HG03097 (cell line): Measurements from ENCODE around the gene CTNNA3.
"Not testable (repeated sequence)": the region's sequence is repeated elsewhere in the genome, so short reads cannot be mapped to it uniquely, and the experiment has no call there.

Source experiments
- ATAC-seq: cut with Tn5 transposase; IDR thresholded peaks from one replicate; pipeline ENCODE4 v1.9.1; 2021; ENCODE audit not compliant: unreplicated experiment, low FRiP score

The CTNNA3 gene

DNA sequence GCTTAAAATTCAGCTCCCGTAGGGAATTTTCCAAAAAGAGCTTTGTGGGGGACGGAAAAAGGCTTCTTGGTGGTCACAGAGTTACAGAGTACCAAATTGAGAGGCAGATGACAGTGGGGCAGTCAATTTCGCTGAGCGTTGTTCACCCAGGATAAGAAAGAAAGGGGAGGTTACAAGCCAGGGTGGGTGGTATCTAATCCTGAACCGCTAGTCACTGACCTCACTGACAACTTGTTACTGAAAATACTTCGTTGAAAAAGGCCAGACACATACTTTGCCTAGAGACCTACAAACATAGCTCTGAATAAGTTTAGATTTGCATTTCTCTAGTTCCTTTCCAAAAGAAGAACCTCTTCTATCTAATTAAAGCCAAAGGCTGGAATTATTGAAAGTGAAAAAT is at the start of gene CTNNA3:
TSS of gene CTNNA3 (minus strand) at position 167 of the 400 bp plus-strand sequence.
- ATAC-seq, result no peak

DNA sequence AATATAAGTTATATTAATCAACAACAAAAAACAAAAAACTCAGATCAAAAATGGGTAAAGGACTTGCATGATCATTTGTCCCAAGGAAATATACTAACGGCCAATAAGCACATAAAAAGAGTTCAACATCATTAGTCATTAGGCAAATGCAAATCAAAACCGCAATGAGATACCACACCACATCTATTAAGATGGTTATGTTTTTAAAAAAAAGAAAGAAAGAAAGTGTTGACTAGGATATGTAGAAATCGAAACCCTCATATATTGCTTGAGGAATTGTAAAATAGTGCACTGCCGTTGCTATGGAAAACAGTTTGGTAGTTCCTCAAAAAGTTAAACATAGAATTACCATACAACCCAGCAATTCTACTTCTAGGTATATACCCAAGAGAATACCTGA is 39.4 kb upstream of the CTNNA3 start:
- ATAC-seq, result no peak

DNA sequence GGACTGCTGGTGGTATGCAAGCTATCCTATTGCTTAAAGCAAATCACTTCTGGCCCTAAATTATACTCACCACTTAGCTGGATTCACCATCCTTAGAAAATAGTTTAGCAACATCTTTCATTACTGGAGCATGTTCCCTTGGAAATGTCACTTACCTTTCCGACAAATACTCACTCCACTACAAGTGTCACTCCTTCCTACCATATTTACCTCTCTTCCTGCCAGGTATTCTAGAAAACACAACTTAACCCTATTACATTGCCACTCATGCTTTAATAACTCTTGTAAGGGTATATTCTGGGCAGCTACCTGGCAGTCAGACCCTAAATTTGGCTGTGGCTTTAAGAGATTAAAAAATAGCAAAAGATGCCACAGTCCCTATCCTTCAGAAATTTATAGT is 37.5 kb upstream of the CTNNA3 start:
- no peak for ATAC-seq

DNA sequence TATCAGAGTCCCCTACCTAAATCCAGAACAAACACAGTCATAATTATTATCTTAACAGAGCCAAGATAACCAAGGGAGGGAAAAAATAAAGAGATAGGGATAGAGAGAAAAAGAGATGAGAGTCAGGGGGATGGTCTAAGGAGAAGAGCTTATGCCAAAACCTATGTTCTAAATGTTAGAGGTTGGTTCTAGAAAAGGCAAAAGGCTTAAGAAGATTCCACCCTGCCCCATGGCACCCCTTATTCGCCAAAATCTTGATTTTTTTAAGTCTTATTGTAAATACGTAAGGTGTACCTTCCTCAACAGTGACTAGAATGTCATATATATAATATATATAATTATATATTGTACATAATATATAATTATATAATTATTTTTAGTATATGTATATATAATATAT is 29.6 kb upstream of the CTNNA3 start:
- no peak for ATAC-seq

DNA sequence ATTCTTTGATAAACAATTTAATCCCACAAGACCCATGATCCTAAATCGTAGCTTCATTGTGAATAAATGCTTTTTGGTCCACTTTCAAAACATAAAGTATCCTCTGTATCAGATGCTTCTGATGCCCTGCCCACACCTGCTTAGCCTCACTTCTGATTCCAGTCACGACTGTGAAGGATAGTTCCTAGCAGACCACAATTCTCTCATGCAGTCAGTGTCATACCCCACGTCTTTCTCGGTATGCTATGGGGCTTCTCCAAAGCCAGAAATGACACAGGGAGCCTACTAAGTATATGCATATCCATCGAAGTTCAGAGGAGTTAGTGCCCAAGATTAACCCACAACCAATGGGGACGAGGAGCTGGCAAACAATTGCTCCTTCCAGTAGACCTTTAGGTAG is 27.6 kb upstream of the CTNNA3 start:
- no peak for ATAC-seq

DNA sequence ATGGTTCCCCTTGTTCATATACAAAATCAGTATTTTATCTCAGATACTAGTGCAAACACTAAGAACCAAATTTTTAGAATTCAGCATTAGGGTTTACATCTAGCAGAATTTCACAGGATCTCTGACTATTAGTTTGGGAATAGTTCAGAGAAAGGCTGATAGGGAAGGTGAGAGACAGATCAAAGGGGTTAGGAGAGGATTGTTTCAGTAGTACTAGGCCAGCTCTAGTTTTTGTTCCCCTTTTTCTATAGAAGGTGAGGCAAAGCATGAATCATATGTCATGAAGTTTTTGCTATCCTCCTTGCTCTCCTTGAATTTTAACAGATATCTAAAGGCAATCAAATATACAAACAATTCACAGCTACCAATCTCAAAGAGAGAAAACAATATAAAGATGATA is 26.1 kb upstream of the CTNNA3 start:
- no peak for ATAC-seq

DNA sequence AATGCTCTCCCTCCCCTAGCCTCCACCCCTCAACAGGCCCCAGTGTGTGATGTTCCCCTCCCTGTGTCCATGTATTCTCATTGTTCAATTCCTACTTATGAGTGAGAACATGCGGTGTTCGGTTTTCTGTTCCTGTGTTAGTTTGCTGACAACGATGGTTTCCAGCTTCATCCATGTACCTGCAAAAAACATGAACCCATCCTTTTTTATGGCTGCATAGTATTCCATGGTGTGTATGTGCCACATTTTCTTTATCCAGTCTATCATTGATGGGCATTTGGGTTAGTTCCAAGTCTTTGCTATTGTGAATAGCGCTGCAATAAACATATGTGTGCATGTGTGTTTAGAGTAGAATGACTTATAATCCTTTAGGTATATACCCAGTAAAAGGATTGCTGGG is 20.5 kb upstream of the CTNNA3 start:
- ATAC-seq, result not testable (repeated sequence)

DNA sequence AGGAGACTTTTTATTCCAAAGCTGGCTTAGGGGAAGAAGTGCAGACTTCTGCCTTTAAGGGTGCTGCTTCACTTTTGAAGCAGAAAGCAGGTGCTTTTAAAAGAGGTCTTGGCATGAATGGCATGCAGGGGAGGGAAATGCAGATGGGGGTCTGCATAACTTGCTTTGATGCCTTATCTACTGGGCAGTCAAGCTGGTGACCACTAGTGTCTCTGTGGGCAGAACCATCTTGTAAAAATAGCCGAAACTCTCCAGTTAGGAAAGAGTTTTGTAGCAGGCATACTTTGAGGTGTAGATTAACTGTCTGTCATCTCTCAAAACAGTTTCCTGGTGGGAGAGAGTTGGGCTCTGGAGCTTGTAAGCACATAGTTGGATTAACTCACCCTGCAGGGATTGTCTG is 9.9 kb upstream of the CTNNA3 start:
- no peak for ATAC-seq

DNA sequence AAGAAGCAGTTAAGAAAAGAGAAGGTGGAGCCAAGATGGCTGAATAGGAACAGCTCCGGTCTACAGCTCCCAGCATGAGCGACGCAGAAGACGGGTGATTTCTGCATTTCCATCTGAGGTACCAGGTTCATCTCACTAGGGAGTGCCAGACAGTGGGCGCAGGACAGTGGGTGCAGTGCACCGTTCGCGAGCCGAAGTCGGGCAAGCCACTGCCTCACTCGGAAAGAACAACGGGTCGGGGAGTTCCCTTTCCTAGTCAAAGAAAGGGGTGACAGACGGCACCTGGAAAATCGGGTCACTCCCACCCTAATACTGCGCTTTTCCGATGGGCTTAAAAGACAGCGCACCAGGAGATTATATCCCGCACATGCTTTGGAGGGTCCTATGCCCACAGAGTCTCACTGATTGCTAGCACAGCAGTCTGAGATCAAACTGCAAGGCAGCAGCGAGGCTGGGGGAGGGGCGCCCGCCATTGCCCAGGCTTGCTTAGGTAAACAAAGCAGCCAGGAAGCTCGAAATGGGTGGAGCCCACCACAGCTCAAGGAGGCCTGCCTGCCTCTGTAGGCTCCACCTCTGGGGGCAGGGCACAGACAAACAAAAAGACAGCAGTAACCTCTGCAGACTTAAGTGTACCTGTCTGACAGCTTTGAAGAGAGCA is 3.7 kb upstream of the CTNNA3 start:
- not testable (repeated sequence) for ATAC-seq

DNA sequence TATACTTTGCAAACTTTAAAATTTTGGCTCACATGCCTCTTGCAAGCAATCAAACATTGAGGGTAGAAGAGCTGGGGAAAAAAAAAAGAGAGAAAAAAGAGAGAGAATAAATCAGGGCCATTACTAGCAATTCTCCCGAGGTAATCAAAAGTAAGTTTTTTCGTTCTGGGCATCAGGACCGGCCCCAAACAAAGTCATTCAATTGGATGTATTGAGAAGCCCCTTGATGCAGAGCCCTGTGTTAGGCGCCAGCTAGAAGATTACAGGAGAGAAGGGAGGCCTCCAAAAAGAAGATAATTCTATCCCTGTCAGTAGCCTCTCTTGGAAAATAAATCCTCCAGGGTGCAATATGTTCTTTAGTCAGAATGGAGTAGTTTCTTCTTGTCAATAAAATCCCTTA is 2.2 kb upstream of the CTNNA3 start:
- no peak for ATAC-seq

DNA sequence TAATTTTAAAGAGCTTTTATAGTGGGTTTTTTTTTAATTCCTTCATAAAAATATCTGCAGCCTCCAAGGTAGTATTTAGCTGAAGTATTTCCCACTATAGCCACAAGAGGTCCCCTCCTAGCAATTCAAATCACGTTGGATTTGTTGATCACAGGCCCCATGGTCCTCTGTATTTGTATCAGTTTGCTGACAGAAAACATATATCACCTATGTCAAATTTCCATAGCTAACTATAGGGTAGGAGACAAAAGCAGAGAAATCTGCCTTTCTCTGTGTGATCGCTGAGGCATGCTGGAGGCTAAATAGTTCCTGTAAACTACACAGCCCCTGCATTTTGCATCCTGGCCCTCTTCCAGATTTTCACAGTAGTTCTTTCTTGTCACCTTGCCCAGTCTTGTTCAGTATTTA is 1.7 kb upstream of the CTNNA3 start:
- ATAC-seq, result peak; percentile 74

DNA sequence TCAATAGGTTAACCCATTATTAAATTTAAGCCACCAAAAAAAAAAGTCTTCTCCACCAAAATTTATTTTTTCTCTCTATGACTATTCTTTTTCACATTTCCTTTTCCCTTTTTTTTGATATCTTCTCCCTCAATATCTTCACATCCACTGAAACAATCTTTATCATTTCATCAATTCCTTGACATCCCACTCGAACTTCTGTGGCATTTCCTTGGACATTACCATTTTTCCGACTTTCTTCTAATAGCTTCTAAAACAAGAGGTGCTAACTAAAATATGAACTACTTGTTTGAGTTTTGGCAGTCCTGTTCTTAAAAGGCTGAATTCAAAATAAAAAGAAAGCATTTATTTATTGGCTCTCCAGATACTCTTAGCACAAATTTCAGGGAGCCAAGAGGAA is 684 bp upstream of the CTNNA3 start:
- ATAC-seq, result no peak

DNA sequence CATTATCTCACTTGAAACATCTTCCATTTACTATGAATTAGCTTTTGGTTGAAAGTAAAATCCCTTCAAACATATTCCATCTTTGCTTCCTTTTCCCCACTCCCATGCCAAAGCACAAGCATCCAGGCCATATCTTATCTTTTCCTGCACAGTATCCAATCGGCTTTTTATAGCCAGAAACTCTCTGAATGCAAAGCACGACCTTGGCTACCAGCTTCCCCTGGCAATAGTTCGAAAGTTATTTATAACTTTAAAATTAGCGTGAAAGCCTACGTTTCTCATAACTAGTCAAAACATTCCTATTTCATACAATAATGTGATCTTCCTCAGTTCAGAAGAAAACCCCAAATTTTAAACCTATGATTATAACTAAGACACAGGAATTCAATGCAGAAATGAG is 440 bp downstream of the CTNNA3 start:
- ATAC-seq, result no peak

DNA sequence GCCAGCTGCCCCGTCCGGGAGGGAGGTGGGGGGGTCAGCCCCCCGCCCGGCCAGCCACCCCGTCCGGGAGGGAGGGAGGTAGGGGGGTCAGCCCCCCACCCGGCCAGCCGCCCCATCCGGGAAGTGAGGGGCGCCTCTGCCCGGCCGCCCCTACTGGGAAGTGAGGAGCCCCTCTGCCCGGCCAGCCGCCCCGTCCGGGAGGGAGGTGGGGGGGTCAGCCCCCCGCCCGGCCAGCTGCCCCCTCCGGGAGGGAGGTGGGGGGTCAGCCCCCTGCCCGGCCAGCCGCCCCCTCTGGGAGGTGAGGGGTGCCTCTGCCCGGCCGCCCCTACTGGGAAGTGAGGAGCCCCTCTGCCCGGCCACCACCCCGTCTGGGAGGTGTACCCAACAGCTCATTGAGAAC is 4.1 kb downstream of the CTNNA3 start:
- not testable (repeated sequence) for ATAC-seq

DNA sequence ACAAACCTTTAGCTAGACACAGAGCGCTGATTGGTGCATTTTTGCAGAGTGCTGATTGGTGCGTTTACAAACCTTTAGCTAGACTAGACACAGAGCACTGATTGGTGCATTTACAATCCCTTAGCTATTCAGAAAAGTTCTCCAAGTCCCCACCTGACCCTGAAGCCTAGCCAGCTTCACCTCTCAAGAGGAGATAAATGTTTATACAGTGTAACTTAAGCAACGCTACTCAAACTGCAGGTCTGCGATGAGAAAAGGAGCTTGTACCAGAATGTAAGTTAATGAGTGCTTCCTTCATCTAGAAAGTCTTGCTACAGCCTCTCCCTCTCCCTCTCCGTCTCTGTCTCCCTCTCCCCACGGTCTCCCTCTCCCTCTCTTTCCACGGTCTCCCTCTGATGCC is 5.5 kb downstream of the CTNNA3 start:
- not testable (repeated sequence) for ATAC-seq

DNA sequence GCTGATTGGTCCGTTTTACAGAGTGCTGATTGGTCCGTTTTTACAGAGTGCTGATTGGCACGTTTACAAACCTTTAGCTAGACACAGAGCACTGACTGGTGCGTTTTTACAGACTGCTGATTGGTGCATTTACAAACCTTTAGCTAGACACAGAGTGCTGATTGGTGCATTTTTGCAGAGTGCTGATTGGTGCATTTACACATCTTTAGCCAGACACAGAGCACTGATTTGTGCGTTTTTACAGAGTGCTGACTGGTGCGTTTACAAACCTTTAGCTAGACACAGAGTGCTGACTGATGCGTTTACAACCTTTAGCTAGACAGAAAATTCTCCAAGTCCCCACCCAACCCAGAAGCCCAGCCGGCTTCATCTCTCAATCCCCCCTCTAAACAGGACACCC is 11.9 kb downstream of the CTNNA3 start:
- not testable (repeated sequence) for ATAC-seq

DNA sequence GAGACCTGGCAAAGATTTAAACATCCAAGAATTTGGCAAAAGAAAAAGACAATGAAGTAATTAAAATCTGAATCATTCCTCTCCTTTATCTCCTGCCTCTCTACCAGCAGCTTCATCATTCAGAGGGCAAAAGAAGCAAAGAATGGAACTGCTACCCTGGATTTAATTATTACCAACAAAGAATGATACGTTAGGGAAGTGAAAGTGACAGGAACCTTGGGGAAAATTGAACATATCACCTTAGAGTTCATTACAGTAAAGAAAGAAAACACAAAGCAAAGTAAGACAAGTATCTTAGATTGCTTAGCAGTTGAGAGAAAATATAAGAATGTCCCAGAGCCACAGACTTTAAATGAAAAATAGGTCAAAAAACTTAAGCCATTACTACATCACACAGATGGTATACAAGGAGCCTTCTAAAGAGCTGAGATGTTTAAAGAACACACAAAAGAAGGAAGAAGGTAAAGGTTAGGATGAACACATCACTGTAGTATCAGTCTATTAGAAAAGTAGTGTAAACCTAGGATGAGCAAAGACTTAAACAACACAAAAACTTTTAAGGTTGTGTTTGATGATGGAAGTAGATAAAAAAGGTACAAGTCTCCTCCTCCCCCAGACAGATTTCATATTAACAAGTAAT is 17.5 kb downstream of the CTNNA3 start:
- no peak for ATAC-seq

DNA sequence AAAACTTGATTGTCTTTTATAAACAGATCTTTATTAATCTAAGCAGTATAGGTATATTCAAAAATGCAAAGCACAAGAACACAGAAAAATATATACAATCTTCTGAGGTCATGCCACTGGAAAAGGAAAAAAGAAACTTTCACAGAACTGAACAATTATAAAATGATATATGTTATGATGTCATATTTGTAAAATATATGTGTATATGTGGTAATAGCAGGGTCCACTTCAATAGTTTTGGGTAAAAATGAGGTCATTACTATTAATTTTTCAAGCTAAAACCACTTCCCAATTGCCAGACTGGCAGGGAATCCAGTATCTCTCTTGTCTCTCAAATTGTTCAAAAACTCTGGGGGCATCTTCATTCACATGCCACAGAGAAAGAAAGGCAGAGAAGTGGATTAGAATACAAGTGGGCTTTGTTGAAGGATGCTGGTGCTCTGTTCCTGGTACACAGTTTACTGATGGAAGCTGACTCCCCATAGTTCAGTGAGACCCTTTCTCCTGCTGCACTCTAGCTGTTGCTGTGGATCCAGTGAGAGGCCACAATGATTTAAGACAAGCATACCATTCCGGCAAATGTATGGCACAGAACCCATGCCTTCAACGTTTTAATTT is 19.7 kb downstream of the CTNNA3 start:
- no peak for ATAC-seq

DNA sequence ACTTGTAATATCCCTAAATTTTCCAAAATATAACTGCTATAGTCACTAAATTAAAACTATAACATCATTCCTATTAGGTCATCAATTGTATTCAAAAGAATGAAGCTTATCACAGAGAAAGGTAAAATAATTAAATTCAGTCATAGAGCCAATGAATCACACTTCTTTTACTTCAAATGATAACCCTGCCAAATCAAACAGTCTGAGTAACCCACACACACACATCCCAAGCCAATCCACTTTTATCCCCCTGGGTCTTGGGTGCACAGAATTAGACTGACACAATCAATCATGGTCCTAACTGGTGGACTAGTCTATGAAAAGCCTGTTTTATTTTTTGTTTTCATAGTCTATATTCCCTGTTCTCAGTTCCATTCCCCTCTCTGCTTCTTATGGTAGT is 25.6 kb downstream of the CTNNA3 start:
- ATAC-seq, result no peak

DNA sequence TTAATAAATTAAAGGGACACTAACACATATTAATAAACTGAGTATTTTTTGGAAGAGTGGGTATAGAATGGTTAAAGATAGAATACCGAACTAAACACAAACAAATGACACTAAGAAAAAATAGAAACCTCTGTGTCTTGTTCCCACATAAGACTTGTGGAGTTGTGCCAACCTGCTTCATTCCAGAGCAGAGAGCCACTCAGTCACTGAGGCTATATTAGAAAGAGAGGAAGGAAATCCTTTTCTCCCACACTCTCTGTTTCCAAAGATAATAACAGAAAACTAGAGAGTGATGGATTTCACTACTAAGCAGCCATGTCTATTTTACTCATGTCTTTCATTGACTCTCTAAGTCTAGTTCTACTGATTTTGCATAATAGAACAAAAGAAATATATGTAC is 26.0 kb downstream of the CTNNA3 start:
- no peak for ATAC-seq

DNA sequence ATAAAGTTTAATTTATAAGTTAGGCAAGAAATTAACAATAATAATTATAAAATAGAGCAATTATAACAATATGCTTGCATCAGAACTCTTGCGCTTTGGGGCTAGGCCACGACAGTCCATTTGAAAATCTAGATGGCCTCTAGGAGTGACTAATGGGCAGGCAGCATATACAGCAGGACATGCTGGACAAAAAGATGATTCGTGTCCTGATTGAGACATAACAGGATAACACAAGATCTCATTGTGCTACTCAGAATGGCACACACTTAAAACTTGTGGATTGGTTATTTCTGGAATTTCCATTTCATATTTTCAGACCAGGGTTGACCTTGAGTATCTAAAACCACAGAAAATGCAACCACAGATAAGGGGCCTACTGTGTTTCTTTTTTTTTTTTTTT is 27.5 kb downstream of the CTNNA3 start:
- no peak for ATAC-seq

DNA sequence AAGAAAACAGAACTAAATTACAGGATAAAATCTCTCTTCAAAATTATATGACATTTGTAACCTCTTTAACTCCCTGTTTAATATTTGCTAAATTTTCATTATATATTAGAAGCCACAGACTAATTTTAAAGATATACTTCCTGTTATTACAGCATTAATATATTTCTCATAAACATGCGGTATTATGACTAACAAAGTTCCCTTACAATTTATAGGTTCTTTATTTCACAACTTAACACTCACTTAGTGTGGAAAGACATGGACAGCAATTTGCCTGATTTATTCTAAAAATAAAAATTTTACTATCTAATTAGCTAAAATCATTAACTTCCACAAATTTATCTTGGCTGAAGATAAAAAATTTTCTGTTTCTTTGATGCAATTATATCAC is 29.0 kb downstream of the CTNNA3 start:
- no peak for ATAC-seq
